Uterus (tissue), 4 donors: ENCODE measurements around the gene DET1. TPM values are rescaled to one million over a fixed set of nuclear protein-coding genes. Genes with fewer than 3 reads are reported as not detected.

Experiments
- DNase-seq, 2 donors: peaks; one replicate each; pipeline ENCODE4 v3.0.0-alpha.2; 2019 to 2020
- H3K27ac ChIP-seq, 2 donors: fragments of 200-600 bp; sonication (generic); 1 replicate in 1 of 2; 2 replicates in 1 of 2; pipeline ENCODE4 v1.5.1; 2016 to 2018
- H3K27me3 ChIP-seq, 2 donors: fragments of 200-600 bp; sonication (generic); one replicate each; pipeline ENCODE4 v1.5.1; 2018 to 2019; ENCODE audit warnings: control low read depth in 1 of 2
- H3K36me3 ChIP-seq, 2 donors: fragments of 200-600 bp; sonication (generic); one replicate each; pipeline ENCODE4 v1.5.1; 2019; ENCODE audit warnings: control low read depth in 1 of 2
- H3K4me1 ChIP-seq, 2 donors: fragments of 200-600 bp; sonication (generic); one replicate each; pipeline ENCODE4 v1.5.1; 2018 to 2019; ENCODE audit warnings: control low read depth in 1 of 2
- H3K4me3 ChIP-seq, 2 donors: fragments of 200-600 bp; sonication (generic); 1 replicate in 1 of 2; 2 replicates in 1 of 2; pipeline ENCODE4 v1.5.1; 2018 to 2019; ENCODE audit warnings: mild to moderate bottlenecking in 1 of 2
- H3K9me3 ChIP-seq, 2 donors: fragments of 200-600 bp; sonication (generic); one replicate each; pipeline ENCODE4 v1.5.1; 2019; ENCODE audit warnings: control low read depth in 1 of 2
- POLR2A ChIP-seq, 2 donors: fragments of 450-650 bp; IDR thresholded peaks; one replicate each; pipeline ENCODE4 v1.6.1; 2016; ENCODE audit warnings: antibody characterized with exemption in 2 of 2, mild to moderate bottlenecking in 1 of 2, moderate library complexity in 1 of 2
- intact Hi-C: fragments of 100-400 bp; cut with DNase I; formaldehyde crosslinking; loops from one replicate; pipeline ENCODE4 v1.15.1; 2023; ENCODE audit warnings: low total_unique reads
- total RNA-seq, 4 donors: library from RNA; depleted of rRNA in 3 of 4; stranded (reverse); fragments of >200 nt in 3 of 4; gene quantifications; one replicate each; pipeline versions ENCODE4 v1.1.0 to v1.2.4, GENCODE V29; 2014 to 2023
- TF ChIP-seq, protein P1 (sequence below), 4 experiments: fragments of 200-600 bp in 2 of 4; fragments of 450-650 bp in 2 of 4; sonication (generic) in 2 of 4; IDR thresholded peaks; one replicate each; pipeline ENCODE4 v1.5.1; 2016 to 2019; ENCODE audit warnings: antibody characterized with exemption in 4 of 4, mild to moderate bottlenecking in 2 of 4, moderate library complexity in 1 of 4
- donor health status: DM: yes; HTN: yes; CAD: no.

DET1 gene
- total RNA-seq, 4 donors from 2014 or later, result 4.1 to 20.4 (median 10.7) TPM

DNA sequence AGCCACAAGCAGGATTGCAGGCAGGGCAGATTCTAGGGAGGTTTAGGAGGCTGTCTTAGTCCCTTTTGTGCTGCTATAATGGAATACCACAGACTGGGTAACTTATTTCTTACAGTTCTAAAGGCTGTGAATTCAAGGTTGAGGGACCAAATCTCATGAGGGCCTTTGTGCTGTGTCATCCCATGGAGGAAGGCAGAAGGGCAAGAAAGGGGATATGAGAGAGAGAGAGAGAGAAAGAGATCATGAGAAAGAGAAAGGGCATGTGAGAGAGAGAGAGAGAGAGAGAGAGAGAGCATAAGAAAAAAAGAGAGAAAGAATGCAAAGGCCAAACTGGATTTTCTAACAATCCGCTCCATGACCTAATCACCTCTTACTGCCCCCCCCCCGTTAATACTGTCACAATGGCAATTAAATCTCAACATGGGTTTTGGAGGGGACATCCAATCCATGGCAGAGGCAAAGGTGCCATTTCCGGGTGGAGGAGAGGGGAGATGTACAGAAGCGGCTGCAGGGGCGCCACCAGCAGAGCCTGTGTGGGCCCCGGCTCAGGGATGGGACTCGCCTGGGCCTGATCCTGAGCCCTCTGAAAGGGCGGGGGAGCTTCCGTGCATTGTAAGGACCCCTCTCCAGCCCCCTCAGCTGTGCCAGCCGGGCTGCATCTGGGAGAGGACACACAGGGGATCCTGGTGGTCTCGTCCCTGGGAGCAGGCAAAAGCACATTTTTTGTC lies 58.5 kb downstream of the DET1 start:
- TF ChIP-seq POLR2A (IDR thresholded peaks at IDR 0.05), result no peak
- TF ChIP-seq, protein P1, sequence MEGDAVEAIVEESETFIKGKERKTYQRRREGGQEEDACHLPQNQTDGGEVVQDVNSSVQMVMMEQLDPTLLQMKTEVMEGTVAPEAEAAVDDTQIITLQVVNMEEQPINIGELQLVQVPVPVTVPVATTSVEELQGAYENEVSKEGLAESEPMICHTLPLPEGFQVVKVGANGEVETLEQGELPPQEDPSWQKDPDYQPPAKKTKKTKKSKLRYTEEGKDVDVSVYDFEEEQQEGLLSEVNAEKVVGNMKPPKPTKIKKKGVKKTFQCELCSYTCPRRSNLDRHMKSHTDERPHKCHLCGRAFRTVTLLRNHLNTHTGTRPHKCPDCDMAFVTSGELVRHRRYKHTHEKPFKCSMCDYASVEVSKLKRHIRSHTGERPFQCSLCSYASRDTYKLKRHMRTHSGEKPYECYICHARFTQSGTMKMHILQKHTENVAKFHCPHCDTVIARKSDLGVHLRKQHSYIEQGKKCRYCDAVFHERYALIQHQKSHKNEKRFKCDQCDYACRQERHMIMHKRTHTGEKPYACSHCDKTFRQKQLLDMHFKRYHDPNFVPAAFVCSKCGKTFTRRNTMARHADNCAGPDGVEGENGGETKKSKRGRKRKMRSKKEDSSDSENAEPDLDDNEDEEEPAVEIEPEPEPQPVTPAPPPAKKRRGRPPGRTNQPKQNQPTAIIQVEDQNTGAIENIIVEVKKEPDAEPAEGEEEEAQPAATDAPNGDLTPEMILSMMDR (IDR thresholded peaks at IDR 0.05), result no peak
- H3K27ac ChIP-seq, result no peak overlapping the region
- no peaks in the 10 kb centered on the region for H3K27me3 ChIP-seq
- no peaks in the 10 kb centered on the region for H3K9me3 ChIP-seq
- H3K4me1 ChIP-seq, result no peaks in the 10 kb centered on the region
- intact Hi-C loops, result no loop called here
- H3K36me3 ChIP-seq, result no peaks in the 10 kb centered on the region
- no peak for DNase-seq
- no peak overlapping the region for H3K4me3 ChIP-seq

DNA sequence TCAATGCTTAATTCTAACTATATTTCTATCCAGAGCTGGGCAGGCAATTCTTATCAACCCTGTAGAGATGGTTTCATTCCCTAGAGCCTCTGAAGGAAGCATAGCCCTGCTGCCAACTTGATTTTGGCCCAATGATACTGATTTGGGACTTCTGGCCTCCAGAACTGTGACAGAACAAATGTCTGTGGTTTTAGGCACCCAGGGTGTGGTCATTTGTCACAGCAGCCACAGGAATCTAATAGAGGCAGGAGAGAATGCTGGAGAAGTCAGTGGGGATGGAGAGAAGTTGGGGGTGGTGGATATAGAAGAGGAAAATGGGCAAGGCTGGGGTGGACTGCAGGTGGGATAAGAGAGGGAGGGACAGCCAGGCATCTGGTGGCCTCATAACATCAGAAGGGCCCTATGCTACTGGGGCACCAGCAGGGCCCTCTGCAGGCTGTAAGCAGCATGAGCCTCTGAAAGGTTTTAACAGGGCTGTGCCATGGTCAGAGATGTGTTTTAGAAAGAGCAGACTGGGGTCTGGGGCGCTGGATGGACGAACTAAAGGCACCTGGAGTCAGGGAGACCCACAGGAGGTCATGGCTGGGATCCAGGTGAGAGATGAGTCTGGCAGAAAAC lies 59.2 kb downstream of the DET1 start:
- H3K9me3 ChIP-seq, result no peaks in the 10 kb centered on the region
- H3K36me3 ChIP-seq, result no peaks in the 10 kb centered on the region
- DNase-seq, result no peak
- H3K4me3 ChIP-seq, result no peak overlapping the region
- no peaks in the 10 kb centered on the region for H3K27me3 ChIP-seq
- intact Hi-C loops, result no loop called here
- H3K27ac ChIP-seq, result no peak overlapping the region
- H3K4me1 ChIP-seq, result no peaks in the 10 kb centered on the region
- TF ChIP-seq, protein P1 (IDR thresholded peaks at IDR 0.05), result no peak
- no peak for TF ChIP-seq POLR2A (IDR thresholded peaks at IDR 0.05)

DNA sequence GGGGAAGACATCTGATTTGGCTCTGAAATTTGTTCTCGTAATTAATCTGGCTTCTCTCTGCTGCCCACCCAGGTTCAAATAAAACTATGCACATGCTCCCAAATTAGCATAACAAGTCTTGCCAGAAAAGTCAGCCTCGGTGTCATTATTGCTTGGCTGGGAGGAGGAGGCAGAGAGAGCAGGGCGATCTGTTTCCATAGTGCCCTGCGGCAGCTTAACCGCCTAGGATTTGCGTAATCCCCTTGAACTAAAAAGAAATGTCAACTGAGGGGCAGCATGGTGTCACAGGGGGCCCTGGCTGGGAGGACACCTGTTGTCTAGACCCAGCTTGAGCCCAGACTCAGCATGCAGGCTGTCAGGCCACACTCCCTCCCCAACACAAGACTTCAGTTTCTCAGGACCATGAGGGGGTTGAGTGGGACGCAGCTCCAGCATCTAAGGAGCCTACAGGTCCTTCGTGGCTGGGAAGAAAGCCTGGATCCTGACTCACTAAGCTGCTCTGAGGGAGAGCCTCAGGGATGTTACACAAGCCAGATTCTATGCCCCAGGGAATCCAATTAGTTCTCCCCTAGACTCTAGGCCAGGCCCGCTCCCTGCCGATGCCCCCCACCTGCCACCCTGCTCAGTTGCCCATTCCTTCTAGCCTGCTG lies 61.7 kb downstream of the DET1 start:
- Histone ChIP-seq H3K4me3 (no peak overlapping the region), H3K4me1 (no peaks in the 10 kb centered on the region), H3K27ac (no peak overlapping the region), H3K9me3 (no peaks in the 10 kb centered on the region), H3K27me3 (no peaks in the 10 kb centered on the region), H3K36me3 (no peaks in the 10 kb centered on the region)
- TF ChIP-seq POLR2A (IDR thresholded peaks at IDR 0.05), result no peak
- TF ChIP-seq, protein P1 (IDR thresholded peaks at IDR 0.05), result no peak
- DNase-seq, result no peak
- intact Hi-C loops, result no loop called here

DNA sequence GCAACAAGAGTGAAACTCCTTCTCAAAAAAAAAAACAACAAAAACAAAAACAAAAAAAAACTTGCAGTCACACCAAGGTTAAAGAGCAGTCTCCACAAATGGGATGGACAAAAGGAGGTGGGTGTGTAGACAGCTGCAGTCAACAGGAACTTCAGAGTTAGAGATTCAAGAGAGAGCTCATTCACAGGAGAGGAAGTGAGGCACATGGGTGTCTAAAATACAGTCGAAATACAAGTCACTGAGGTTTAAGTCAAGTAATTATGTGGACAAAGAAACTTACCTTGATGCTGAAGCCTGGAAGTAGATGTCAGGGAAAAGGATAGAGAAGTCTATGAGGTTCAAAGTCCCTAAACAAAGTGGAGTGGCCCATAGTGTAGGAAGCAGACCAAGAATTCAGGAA lies 64.2 kb downstream of the DET1 start:
- Histone ChIP-seq H3K36me3 (no peaks in the 10 kb centered on the region), H3K4me3 (no peak overlapping the region), H3K9me3 (no peaks in the 10 kb centered on the region), H3K27me3 (no peaks in the 10 kb centered on the region), H3K27ac (no peak overlapping the region), H3K4me1 (no peaks in the 10 kb centered on the region)
- TF ChIP-seq POLR2A (IDR thresholded peaks at IDR 0.05), result no peak
- TF ChIP-seq, protein P1 (IDR thresholded peaks at IDR 0.05), result no peak
- intact Hi-C loops, result no loop called here
- DNase-seq, result no peak

DNA sequence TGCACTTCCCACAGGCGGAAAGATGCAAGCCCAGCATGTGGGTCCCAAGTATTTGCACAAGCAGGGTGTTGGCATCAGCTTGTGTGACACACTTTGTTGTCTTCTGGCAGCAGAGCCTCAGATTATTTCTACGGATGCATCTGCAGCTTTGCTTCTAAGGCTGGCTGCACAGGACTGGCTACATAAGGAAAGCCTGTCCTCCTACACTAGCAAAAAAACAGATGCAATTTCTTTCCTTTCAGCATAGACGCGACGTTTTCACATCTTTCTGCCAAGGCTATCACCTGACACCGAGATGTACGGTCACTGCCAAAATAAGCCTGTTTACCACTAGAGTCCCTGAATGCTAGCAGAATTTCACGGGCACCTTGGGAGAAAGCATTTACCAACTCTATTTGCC lies 65.5 kb downstream of the DET1 start:
- Histone ChIP-seq H3K27ac (no peak overlapping the region), H3K4me3 (no peak overlapping the region), H3K36me3 (no peaks in the 10 kb centered on the region), H3K9me3 (no peaks in the 10 kb centered on the region), H3K4me1 (no peaks in the 10 kb centered on the region), H3K27me3 (no peaks in the 10 kb centered on the region)
- no peak for DNase-seq
- intact Hi-C loops, result no loop called here
- TF ChIP-seq, protein P1 (IDR thresholded peaks at IDR 0.05), result no peak
- no peak for TF ChIP-seq POLR2A (IDR thresholded peaks at IDR 0.05)
